Measurements from ENCODE around the gene BDKRB2.

The BDKRB2 gene

DNA sequence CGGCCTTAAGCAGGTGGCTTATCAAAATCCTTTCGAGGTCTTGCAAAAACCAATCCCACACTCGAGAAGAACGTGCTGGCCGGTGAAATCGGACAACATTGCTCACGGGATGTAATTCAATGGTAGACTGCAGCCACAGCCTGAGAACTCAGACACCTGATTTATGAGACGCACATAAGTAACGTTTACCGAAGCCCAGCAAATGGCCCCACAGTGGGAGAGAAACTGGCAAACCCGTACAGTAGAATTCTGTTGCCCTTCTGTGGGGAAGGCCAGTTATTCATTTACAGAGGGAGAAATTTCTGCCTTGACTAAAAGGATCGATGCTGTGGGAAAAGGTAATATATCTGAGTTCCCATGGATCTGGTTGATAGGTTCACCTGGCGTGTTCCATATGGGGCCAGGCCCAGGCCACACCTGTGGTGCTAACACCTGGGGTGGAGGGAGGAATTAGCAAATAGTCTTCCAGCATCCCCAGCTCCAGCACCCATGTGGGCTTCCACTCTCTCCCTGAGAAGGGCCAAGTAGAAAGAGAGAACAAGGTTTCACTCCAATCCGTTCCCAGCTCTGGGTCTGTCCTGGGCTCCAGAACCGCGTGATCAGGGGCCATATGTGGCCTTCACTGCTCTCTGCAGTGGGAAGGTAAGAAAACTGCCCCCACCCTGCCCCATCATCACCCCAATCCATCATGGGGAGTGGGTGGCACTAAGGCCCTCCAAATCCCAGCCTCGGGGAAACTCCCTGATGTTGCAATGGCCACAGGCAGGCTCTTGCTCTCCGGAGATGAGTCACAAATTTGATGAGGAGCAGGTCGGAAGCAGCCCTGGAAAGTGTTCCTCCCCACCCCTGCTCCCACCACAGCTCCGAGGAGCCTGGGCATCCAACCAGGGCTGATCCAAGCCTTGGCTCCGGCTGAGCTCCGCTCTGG, 64.1 kb downstream of the BDKRB2 start:
- DNase-seq (ENCODE audit: extremely low read depth in 1 of 2, low read depth in 1 of 2) = no peak

DNA sequence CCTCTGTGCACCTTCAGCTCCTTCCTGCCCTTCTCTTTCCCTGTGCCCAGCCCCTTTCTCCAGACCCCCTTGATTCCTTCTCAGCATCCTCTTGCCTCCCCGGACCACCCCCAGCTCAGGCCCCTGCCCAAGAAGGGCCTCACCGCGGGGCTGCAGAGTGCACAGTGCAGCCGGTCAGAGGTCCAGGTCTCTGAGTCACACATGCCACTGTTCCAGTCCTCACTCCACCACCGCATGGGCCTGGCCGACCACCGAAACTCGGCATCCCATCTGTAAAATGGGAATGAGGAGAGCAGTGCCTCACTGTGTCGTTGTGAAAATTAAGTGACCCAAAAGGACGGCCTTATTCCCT, 64.7 kb downstream of the BDKRB2 start:
- DNase-seq (ENCODE audit: extremely low read depth in 1 of 2, low read depth in 1 of 2) = no peak

DNA sequence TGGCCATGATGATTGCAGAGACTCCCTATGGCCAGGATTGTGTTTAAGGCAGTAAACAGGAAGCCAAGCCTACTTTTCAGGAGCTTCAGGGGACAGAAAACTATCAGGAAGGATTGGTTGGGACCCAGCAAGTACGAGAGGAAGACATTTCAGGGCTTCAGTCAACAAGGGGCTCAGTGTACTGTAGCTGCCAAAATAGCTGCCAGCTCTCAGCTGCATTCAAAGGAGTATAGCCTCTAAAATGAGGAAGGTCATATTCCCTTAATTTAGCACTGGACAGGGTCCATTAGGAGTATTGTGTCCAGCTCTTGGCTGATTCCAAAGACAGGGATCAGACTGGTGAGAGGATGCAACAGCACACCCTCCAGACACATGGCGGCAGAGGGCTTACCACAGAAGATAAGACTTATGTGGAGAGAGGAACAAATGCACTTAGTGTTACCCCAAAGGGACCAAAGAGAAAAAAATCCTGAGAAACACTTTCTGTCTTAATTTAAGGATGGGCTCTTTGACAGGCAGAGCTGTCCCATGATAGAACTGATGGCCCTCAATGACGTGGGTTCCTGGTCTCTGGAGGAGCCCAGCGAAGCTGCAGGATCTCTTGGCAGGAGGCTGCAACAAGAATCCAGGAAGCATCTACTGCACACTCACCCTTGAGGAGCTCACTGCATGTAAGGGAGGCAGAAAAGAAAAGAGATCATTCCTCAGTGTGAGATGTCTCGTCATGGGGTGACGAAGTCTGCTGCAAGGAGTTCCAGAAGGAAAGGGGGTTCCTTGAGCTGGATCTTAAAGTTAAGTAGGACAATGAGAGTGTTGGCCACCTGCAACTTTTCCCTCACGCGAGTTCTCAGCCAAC, 66.2 kb downstream of the BDKRB2 start:
- DNase-seq (ENCODE audit: extremely low read depth in 1 of 2, low read depth in 1 of 2) = no peak

DNA sequence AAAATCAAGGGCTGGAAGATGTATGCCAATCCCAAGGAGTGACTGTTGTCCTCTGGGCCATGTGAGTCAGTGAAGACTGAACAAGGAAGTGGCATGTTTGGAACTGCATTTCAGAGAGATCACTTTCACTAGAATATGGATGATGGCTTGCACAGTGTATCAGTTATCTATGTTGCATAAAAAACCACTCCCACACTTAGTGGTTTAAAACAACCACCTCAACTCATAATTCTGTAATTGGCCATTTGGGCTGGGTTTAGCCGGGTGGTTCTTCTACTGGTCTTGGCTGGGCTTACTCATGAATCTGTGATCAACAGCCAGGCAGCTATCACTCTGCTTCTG, 66.8 kb downstream of the BDKRB2 start:
- no peak for DNase-seq (ENCODE audit: extremely low read depth in 1 of 2, low read depth in 1 of 2)

DNA sequence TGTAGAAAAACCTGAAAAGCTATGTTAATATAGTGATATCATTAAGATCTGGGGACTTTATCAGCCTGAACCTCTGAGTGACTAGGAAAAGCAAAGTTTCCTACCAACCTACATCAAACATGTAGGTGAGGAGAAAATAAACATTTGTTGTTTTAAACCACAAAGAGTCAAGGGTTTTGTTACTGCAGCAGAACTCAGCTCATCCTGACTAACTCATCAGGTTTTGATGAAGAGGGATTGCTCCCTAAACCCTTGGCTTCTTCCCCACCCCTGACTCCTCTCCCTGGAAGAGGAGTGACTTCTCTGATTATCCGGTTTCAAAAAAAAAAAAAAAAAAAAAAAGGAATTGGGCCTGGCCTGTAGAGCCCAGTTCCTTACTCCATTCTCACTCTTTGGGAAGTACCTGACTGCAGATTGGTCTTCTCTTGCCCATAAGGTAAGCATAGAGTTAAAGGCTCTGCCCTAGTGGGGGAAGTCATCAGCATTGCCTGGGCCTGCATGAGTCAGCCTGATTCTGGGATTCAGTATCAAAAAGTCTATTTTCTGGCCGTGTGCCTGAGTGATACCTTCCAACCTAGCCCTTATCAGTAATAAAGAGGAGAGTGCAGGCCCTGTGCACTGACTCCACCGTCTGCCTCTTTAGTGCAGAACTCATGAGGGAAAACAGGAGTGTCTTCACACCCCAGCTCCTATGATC, 68.3 kb downstream of the BDKRB2 start:
- DNase-seq (ENCODE audit: extremely low read depth in 1 of 2, low read depth in 1 of 2) = no peak

DNA sequence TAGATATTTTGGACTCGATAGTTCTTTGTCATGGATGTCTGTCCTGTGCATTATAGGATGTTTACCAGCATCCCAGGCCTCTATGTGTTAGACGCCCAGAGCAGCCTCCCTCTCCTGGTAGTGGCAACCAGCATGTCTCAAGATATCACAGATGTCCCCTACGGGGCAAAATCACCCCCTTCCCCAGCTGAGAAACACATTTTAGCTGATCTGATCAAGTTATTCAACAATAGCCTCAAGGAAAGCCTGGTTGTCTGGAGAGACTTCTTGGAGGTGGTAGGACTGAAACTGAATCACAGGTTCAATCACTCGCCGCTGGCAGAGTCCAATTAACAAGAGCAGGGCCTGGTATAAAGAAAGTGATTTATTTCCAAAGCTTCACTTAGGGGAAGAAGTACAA, 69.0 kb downstream of the BDKRB2 start:
- DNase-seq (ENCODE audit: extremely low read depth in 1 of 2, low read depth in 1 of 2) = no peak

DNA sequence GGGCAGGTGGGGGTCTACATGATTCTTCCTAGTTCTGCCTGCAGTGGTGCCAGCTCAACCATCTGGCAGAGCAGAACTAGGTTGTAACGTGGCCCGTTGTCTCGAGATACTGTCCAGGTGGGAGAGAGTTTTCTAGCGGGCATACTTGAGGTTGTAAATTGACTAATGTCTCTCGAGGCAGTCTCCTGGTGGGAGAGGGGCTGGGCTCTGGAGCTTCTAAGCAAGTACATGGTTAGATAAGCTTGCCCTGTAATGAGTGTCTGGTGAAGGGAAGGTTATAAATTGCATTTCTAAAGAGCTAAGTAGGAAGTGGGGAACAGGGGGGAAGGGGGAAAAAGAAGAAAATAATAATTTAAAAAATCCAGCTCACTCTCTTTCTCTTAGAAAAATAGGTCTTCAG, 69.5 kb downstream of the BDKRB2 start:
- DNase-seq (ENCODE audit: extremely low read depth in 1 of 2, low read depth in 1 of 2) = no peak

DNA sequence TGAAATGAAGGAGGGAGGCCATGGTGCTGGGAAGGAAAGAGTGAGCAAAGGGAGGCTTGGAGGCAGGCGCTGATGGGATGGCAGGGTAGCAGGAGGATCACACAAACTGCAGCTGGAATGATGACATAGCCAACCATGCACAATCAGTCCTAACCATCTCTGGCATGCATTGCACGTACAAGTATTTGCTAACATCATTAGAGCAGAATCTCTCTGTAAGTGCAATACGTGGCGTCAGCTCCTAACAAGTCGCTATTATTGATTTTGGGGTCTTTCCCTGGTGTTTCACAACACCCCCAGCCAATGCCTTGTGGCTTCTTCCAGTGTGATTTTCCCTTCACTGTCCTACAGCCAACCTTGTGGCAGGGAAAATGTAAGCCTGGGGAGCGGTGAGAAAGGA, 69.9 kb downstream of the BDKRB2 start:
- no peak for DNase-seq (ENCODE audit: extremely low read depth in 1 of 2, low read depth in 1 of 2)

DNA sequence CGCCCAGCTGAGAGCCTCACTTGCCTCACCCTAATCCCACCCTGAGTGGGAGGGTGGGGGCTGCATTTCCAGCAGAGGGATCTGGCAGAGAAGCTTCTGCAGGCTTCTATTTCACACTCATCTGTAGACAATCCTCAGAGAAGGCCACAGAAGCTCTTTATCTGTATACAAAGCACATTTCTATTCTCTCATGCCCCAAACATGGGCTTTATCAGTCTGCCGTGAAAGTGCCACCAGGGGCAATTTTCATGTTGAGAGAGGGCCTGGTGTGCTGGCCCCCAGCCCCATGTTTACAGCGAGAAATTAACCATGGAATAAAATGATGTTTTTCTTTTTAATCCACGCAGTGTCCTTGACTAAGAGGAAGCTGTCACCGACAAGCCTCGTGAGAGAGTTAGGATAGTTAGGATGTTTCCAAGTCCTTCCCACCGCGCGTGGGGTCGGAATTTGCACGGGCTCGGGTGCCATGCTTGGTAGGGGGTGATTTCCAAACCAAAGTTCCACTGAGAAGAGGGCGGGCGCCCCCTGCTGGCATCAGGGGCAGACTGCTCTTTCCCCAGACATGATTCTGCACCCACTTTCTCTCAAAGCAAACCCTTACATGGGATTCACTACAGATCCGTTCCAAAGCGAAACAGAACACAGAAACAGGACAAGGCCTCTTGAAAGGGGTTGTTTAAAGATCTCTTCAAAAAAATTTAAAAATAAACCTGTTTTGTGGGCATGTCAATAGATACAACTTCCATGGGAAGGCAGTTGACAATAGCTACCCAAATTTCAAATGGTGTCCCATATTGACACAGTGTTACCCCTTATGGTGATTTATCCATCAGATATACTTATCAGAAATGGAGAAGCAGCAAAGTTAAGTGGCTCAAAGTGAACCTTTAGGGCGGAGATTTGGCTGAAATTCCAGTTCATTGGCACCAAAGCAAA, 70.8 kb downstream of the BDKRB2 start:
- DNase-seq (ENCODE audit: extremely low read depth in 1 of 2, low read depth in 1 of 2) = peak; percentile 15 to 61

DNA sequence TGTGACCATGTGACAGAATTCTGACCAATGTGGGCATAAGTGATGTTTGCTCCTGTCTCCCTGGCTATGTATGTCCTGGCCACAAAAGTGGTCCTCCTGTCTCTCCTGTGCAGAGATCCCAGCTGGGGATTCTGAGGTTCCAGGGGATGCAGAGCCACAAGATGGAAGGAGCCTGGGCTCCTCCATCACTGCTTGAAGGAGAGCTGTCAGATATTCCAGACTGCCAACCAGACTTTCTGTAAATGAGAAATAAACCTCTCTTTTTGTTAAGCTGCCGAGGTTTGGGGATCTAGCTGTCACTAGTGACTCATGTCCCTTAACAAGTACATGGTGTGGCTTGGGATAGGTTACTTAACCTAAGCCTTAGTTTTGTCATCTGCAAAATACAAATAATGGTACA, 73.3 kb downstream of the BDKRB2 start:
- no peak for DNase-seq (ENCODE audit: extremely low read depth in 1 of 2, low read depth in 1 of 2)

DNA sequence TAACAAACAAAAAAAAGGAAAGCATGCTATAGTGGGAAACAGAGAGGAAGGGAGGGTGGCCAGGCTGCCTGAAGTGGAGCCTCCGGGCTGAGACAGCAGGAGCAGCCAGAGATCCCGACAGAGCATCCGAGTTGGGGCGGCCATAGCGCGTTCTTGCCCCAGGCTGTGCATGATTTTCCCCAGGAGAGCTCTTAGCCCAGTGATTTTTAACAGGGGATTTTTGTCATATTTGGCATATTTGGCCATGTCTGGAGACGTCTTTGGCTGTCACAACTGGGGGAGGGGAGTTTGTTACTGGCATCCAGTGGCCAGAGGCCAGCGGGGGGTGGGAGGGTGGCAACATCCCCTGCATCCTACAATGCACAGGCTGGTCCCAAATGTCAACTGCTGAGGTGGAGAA, 74.9 kb downstream of the BDKRB2 start:
- DNase-seq (ENCODE audit: extremely low read depth in 1 of 2, low read depth in 1 of 2) = no peak

DNA sequence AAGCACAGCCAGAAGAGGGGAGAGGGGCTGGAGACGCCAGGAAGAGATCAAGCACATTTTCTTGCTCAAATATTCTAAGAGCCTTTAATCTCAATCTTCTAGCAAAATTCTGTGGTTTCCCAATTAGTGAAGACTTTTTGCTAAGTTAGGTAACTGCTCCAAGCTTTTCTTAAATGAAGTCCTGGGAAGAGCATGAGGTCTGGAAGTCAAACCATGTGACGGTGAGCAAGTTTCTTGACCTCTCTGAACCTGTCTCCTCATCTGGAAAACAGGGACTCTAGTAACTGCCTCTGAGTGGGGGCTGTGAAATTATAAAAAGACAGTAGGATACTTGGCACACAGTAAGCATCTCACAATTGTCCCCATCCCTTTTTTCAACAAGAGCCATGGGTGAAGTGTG, 75.5 kb downstream of the BDKRB2 start:
- DNase-seq (ENCODE audit: extremely low read depth in 1 of 2, low read depth in 1 of 2) = no peak

DNA sequence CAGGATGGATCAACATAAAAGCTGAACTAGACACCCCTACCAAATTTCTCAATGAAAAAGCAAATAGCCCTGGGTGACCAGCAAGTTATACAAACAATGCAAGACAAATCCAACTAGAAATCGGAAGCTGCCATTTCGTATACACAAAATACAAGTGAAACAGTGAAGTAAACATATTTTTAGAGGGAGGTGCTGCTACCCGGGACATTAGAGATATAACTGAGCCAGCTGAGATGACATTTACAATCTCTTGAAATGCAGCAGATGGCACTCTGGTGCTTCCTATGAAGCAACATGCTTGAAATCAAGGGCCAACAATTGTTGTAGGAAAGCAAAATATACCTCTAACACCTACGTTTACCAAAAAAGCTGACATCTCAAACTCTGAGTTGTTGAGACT, 76.8 kb downstream of the BDKRB2 start:
- DNase-seq (ENCODE audit: extremely low read depth in 1 of 2, low read depth in 1 of 2) = no peak

DNA sequence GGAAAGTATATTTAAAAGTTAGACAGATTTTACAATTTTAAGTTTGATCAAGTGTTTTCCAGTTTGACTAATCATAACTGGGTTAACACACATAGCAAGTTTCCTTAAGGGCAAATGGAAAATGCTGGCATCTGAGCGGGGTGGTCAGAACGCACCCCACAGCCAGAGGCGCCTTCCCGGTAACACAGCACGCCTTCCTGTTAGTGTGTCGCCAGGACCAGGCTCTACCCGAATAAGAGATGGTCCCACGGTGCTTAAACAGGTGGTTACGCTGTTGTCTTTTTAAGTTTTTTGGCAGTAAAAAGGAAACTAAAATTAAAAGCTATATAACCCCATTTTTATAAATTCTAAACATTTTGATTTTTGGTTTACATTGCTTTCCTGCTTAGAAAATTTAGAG, 79.4 kb downstream of the BDKRB2 start:
- no peak for DNase-seq (ENCODE audit: extremely low read depth in 1 of 2, low read depth in 1 of 2)

DNA sequence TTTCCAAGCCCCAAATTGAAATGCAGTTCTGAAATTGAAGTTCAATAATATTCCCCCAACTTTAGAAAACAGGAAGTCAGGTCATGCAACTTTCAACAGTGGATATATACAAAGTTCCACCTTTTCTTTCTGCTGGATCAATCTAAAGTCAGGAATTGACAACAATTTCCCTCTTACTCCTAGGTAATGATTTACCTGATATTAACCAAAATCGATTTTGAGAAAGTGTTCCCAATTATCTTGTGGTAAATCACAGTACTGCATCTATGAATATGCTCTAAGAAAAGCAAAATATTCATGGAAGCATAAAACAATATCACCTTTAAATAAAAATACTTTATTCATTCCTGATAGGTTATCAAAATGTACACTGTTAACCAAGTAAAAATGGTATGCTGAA, 79.8 kb downstream of the BDKRB2 start:
- no peak for DNase-seq (ENCODE audit: extremely low read depth in 1 of 2, low read depth in 1 of 2)

DNA sequence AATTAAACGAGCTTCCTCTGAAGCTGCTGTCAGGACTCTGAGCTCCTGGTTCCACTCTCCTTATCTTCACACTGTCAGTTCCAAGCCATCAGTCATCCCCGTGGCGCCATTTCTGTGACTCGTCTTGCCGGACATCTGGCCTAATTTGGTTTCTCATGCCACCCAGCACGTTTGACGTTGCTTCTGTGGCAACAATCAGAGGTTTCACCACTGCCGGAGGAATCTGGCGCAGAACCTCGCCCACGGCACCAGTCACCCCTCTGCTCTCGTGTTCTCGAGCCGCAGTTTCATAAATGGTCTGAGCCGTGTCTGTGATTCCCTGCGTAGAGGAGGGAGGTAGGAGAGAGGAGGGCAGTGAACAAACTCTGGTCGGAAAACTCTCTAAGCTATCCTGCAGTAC, 81.0 kb downstream of the BDKRB2 start:
- no peak for DNase-seq (ENCODE audit: extremely low read depth in 1 of 2, low read depth in 1 of 2)

DNA sequence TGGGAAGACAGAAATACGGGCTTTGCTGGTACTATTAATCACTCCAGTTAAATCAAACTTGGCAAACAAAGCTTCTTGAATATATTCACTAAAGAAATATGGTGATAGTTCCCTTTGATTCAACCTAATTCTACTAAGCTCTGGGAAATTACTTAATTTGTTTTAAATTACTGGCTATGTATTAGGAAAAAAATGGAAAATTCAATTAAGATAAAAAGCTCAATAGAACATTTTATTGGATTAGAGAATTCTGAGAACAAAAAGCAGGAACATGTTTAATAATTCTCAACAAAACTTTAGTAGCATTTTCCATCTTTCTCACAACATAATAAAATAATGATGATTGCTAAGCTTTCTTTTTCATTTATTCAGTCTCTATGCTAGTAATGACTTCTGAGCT, 81.6 kb downstream of the BDKRB2 start:
- DNase-seq (ENCODE audit: extremely low read depth in 1 of 2, low read depth in 1 of 2) = no peak

DNA sequence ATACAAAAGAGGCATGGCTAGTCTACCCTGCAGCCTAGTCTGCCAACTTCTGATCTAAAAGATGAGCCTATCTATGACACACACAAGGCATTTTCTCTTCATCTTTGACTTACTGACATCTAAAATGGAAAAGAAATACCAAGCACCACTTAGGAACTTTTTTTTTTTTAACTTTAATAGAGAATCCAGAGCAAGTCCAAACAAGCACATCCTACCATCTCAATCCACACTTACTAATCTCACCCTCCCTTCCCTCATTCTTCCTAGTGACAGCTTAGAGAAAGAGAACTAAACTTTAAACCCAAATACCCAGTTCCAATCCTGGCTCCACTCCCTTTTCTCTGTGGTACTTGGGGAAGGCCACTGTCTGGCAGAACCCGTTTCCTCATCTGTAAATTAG, 83.2 kb downstream of the BDKRB2 start:
- no peak for DNase-seq (ENCODE audit: extremely low read depth in 1 of 2, low read depth in 1 of 2)

Data from activated CD8-positive, alpha-beta memory T cell treated with anti-CD3 and anti-CD28 coated beads for 1 hour (primary cell).